HCEC 1CT (cell line): Measurements from ENCODE around the gene MAK.
"Not testable (repeated sequence)": the region's sequence is repeated elsewhere in the genome, so short reads cannot be mapped to it uniquely, and the experiment has no call there.

ENCODE experiments used
- DNase-seq: peaks from one replicate; pipeline ENCODE4 v3.0.0-alpha.2; 2017

Gene MAK

GRCh38 chr6:10771371-10771894, 66.9 kb downstream of the MAK start:
- no peak for DNase-seq

GRCh38 chr6:10769419-10769818, 68.9 kb downstream of the MAK start:
- DNase-seq = no peak

DNA sequence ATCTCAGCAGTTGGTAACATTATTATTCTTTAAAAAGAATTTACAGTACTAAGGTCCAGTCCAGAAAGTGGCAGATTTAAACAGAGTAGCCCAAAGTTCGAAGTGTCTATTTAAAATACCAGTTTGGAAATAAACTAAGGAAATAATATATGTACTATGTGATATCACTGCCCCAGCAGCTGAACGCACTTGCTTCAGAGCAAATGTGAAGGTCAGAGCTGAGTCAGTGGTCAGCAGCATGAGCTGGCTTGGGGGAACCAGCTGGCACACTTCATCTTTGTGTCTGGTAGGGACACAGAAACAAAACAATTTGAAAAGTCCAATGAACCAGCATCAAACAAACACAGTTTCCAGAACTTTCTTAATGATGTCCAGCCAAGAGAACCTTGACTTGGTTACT, 75.3 kb downstream of the MAK start:
- DNase-seq = peak; percentile 78

DNA sequence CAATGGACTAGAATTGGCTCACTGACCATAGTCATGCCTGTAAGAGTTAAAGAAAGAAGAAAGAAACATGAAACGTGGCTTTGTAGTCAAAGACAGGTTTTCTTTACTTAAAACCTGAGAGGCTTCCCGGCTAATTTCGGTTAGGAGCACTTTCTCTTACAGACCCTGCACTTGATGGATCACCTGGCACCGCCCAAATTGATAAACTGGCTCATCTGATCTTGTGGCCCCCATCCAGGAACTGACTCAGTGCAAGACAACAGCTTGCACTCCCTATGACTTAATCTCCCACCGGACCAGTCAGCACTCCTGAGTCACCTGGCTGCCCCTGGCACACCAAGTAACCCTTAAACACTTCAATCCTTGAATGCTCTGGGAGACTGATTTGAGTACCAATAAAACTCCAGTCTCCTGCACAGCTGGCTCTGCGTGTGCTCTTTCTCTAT, 78.4 kb downstream of the MAK start:
- peak; percentile 86 for DNase-seq

- DNase-seq = peak; percentile 89
These were observed 79.0 kb downstream of the MAK start for GRCh38 chr6:10759312-10759839.

GRCh38 chr6:10756085-10756484, 82.3 kb downstream of the MAK start:
- DNase-seq = no peak

GRCh38 chr6:10751757-10752156, 86.6 kb downstream of the MAK start:
- not testable (repeated sequence) for DNase-seq

GRCh38 chr6:10750568-10750967, 87.8 kb downstream of the MAK start:
- DNase-seq = not testable (repeated sequence)

- DNase-seq = no peak
These were observed 88.6 kb downstream of the MAK start for GRCh38 chr6:10749734-10750133.

GRCh38 chr6:10747251-10747972, 90.9 kb downstream of the MAK start, which contains the start of gene TMEM14B:
Gene TMEM14B, plus strand, starts transcription at chr6:10747805. Its CDS starts 1,441 bp downstream, at chr6:10749246.
- peak; percentile 96 for DNase-seq

GRCh38 chr6:10746915-10747250, 91.5 kb downstream of the MAK start:
- no peak for DNase-seq

DNA sequence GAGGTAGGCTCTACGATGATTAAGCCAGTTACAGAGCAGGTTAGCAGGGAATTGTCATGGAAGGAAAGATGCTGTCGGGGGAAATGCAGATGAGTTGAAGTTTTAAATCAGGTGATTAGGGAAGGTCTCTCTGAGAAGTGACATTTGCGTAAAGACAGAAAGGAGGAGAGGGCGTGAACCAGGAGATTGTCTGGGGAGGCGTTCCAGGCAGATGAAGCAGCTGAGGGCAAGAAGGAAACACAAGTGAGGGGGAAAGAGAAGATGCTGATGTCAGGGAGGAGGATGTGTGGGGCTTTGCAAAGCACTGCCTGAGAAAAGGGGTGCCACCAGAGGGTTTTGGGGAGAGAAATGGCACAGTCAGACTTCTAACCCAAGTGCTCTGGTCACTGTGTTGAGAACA, 93.2 kb downstream of the MAK start:
- DNase-seq = no peak

- DNase-seq = no peak
These were observed 94.8 kb downstream of the MAK start for GRCh38 chr6:10743515-10743914.

GRCh38 chr6:10742251-10742650, 96.1 kb downstream of the MAK start:
- DNase-seq = no peak

DNA sequence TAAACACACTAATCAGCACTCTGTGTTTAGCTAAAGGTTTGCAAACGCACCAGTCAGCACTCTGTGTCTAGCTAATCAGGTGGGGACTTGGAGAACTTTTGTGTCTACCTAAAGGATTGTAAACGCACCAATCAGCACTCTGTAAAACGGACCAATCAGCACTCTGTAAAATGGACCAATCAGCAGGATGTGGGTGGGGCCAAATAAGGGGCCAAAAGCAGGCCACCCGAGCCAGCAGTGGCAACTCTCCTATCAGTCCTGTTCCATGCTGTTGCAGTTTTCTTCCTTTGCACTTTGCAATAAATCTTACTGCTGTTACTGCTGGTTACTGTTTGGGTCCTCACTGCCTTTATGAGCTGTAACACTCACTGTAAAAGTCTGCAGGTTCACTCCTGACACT, 96.7 kb downstream of the MAK start:
- not testable (repeated sequence) for DNase-seq

GRCh38 chr6:10740061-10740460, 98.3 kb downstream of the MAK start:
- DNase-seq = no peak

DNA sequence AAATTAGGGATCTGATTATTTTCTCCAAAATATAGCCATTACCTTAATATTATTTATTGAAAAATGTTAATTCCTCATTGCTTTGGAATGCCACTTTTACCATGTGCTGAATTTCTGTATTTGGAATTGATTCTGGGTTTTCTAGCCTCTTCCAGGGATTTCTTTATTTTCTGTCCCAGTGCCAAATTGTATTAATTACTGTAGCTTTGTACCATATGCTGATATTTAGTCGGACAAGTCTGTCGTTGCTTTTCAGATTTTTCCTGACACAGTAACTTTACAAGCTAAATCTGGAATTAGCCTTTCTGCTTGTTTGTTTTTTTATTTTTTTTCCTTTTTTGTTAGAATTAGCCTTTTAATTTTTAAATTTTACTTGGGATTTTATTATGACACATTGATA, 101.6 kb downstream of the MAK start:
- DNase-seq = no peak

DNA sequence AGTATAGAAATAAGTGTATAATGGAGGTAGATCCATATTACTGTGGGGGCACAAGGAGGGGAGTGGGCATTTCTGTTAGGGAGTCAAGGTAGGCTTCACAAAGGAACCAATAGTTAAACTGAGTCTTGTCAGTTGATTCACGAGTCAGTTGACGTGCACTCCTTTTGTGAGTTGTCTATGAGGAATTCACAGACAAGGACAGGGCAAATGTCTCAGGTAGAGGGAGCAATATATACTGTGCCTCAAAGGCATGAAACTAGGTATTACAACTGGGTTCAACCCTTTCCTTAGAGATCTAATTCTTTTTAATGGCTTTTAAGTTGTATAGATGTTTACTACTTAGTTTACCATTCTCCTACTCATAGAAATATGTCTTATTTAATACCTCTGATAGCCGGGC, 104.5 kb downstream of the MAK start:
- no peak for DNase-seq

GRCh38 chr6:10733151-10733715, 105.1 kb downstream of the MAK start:
- DNase-seq = no peak

- no peak for DNase-seq
These were observed 108.1 kb downstream of the MAK start for GRCh38 chr6:10730254-10730653.

GRCh38 chr6:10725716-10726115, 112.6 kb downstream of the MAK start:
- DNase-seq = no peak

- no peak for DNase-seq
These were observed 113.3 kb downstream of the MAK start for GRCh38 chr6:10725044-10725443.

GRCh38 chr6:10723567-10723881, 114.8 kb downstream of the MAK start:
- no peak for DNase-seq

DNA sequence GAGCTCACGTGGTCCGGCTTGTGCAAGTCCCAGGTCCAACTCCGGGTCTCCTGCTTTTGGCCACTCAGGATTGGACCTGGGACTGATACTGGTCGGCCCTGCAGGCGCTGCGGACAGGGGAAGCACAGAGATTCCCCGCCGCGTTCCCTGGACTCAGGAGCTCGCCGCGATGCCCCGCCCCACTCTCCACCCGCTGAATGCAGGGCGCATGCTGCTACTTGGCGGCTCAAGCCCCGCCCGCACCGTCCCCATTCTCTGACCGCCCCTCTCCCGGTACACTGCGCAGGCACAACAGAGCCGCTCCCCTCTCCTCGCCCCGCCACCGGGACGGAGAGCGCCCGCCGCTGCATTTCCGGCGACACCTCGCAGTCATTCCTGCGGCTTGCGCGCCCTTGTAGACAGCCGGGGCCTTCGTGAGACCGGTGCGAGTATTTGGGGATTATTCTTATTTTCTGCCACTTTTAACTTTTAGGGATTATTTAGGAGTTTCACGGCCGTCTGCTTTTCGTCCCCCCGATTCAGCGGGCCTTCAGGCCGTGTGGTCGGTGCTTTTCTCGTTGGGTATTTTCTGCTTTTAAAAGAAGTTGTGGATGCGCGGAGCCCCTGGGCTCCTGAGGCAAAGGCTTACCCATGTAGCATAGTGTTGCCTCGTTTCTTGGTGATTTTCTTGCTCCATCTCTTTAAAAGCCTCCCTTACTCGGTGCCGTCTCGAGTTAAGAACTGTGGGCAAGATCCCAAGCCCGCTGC, 115.3 kb downstream of the MAK start, which contains the start of gene TMEM14C:
TSS of gene TMEM14C (plus strand) at position 251 of the 747 bp plus-strand sequence. CDS start 1,544 bp downstream, outside the sequence.
- DNase-seq = peak; percentile 99
